GM12878 (cell line): ENCODE data around the gene DCP1B. TPM values are rescaled to one million over a fixed set of nuclear protein-coding genes. Genes with fewer than 3 reads are reported as not detected.

Experiments
- ATAC-seq: fragments of 200-7000 bp; cut with Tn5 transposase; 3 replicates; pipeline ENCODE4 v1.9.1; 2020; ENCODE audit warnings: mild to moderate bottlenecking, moderate library complexity
- BruUV-seq: library from RNA; stranded (reverse); fragments of 400-500 nt; replicated peaks from 2 replicates; lab custom pipeline; 2021; lab: Mats Ljungman, UMichigan
- CTCF ChIA-PET: fragments of 300-600 bp; sonication (Branson Sonifier 250); formaldehyde crosslinking; extraction: SDS; loops from one replicate; lab custom pipeline; 2021; ENCODE audit warnings: inconsistent platforms; lab: Yijun Ruan, JAX
- POLR2A ChIA-PET: fragments of 350-600 bp; formaldehyde crosslinking; extraction: SDS; loops from one replicate; lab custom pipeline; 2021; ENCODE audit warnings: inconsistent platforms; lab: Charles Lee
- RAD21 ChIA-PET: fragments of 300-600 bp; sonication (Branson Sonifier 250); formaldehyde crosslinking; loops from one replicate; lab custom pipeline; 2023; ENCODE audit warnings: antibody characterized with exemption; ENCODE audit not compliant: unreplicated experiment; lab: Charles Lee
- SMC1A ChIA-PET: fragments of 300-600 bp; sonication (Branson Sonifier 250); formaldehyde crosslinking; loops from one replicate; lab custom pipeline; 2023; ENCODE audit not compliant: unreplicated experiment, uncharacterized antibody; lab: Charles Lee
- DNase-seq: peaks from one replicate; pipeline ENCODE4 v3.0.0-alpha.2; 2011; ENCODE audit warnings: low read depth, low spot score
- FAIRE-seq: peaks from 3 replicates; lab custom pipeline; 2011; peaks lifted over from hg19 to GRCh38; lab: Jason Lieb, UNC
- H2AFZ ChIP-seq: 2 replicates; pipeline ENCODE4 v1.6.0; 2011; ENCODE audit warnings: low read depth, low read length, control low read depth; ENCODE audit not compliant: control insufficient read depth
- H3K27ac ChIP-seq: 2 replicates; pipeline ENCODE4 v1.5.1; 2011; ENCODE audit warnings: control low read depth; ENCODE audit not compliant: control insufficient read depth, insufficient read depth
- H3K27me3 ChIP-seq, 2 experiments: replicated peaks in 1 of 2; 2 replicates each; pipeline versions ENCODE4 v1.6.0 to v1.6.1; 2011; ENCODE audit warnings: low read length in 1 of 2; ENCODE audit not compliant: control insufficient read depth in 2 of 2, insufficient read depth in 2 of 2
- H3K36me3 ChIP-seq, 2 experiments: 2 replicates each; pipeline ENCODE4 v1.5.1; 2011; ENCODE audit warnings: low read length in 1 of 2; ENCODE audit not compliant: control insufficient read depth in 2 of 2, insufficient read depth in 2 of 2
- H3K4me1 ChIP-seq: 2 replicates; pipeline ENCODE4 v1.6.1; 2011; ENCODE audit warnings: mild to moderate bottlenecking, low read length, moderate library complexity, mixed read lengths; ENCODE audit not compliant: control insufficient read depth, insufficient read depth
- H3K4me2 ChIP-seq: 2 replicates; pipeline ENCODE4 v1.6.0; 2011; ENCODE audit warnings: control low read depth; ENCODE audit not compliant: control insufficient read depth, insufficient read depth
- H3K4me3 ChIP-seq: fragments of 200-600 bp; sonication (generic); 2 replicates; pipeline ENCODE4 v1.5.1; 2016
- H3K79me2 ChIP-seq: 2 replicates; pipeline ENCODE4 v1.6.0; 2011; ENCODE audit warnings: low read length; ENCODE audit not compliant: control insufficient read depth, insufficient read depth
- H3K9ac ChIP-seq: 2 replicates; pipeline ENCODE4 v1.8.0; 2011; ENCODE audit warnings: low read length, control low read depth, mixed read lengths; ENCODE audit not compliant: control insufficient read depth, insufficient read depth
- H3K9me3 ChIP-seq: replicated peaks from 3 replicates; pipeline ENCODE4 v1.5.1; 2011; ENCODE audit warnings: mild to moderate bottlenecking, low read length; ENCODE audit not compliant: control insufficient read depth, insufficient read depth
- H4K20me1 ChIP-seq: 2 replicates; pipeline ENCODE4 v1.6.0; 2011; ENCODE audit not compliant: control insufficient read depth, insufficient read depth
- HDAC6 ChIP-seq: fragments of 200-600 bp; sonication (generic); IDR thresholded peaks from one replicate; pipeline ENCODE4 v1.8.0; 2017; ENCODE audit warnings: antibody characterized with exemption; ENCODE audit not compliant: unreplicated experiment
- IRF4 ChIP-seq: IDR thresholded peaks from 2 replicates; pipeline ENCODE4 v1.6.1; 2011; ENCODE audit warnings: low read depth, low read length
- POLR2AphosphoS2 ChIP-seq: IDR thresholded peaks from 2 replicates; pipeline ENCODE4 v1.6.1; 2011; ENCODE audit warnings: low read depth, mild to moderate bottlenecking, low read length, improper control_type of control experiment, moderate library complexity
- SREBF2 ChIP-seq: IDR thresholded peaks from 2 replicates; pipeline ENCODE4 v1.6.1; 2012; ENCODE audit warnings: mild to moderate bottlenecking, low read length
- STAT1 ChIP-seq: fragments of 450-650 bp; conservative IDR thresholded peaks from 2 replicates; pipeline ENCODE4 v1.6.1; 2014; ENCODE audit warnings: antibody characterized with exemption, mild to moderate bottlenecking
- TAF1 ChIP-seq: IDR thresholded peaks from 2 replicates; pipeline ENCODE4 v1.6.1; 2011; ENCODE audit warnings: mild to moderate bottlenecking, low read depth, low read length, borderline replicate concordance
- TCF7 ChIP-seq: IDR thresholded peaks from 2 replicates; pipeline ENCODE4 v1.6.1; 2014; ENCODE audit warnings: antibody characterized with exemption, borderline replicate concordance
- YY1 ChIP-seq: IDR thresholded peaks from 2 replicates; pipeline ENCODE4 v1.6.1; 2011; ENCODE audit warnings: low read depth, mild to moderate bottlenecking, low read length
- ZZZ3 ChIP-seq: IDR thresholded peaks from 2 replicates; pipeline ENCODE4 v1.6.1; 2011; ENCODE audit warnings: low read depth; ENCODE audit not compliant: control insufficient read depth, insufficient read length
- WGBS: methylation state at CpG from one replicate; pipeline ENCODE4 v1.1.6; 2016; ENCODE audit warnings: low lambda C conversion rate; ENCODE audit not compliant: insufficient replicate concordance, insufficient coverage; ENCODE audit errors: missing lambda C conversion rate; 5-methylcytosine and 5-hydroxymethylcytosine counted together
- in situ Hi-C: fragments of 300-500 bp; cut with MboI; formaldehyde crosslinking; loops from 9 replicates; pipeline ENCODE4 v1.14.3; 2018; ENCODE audit warnings: mixed read lengths
- intact Hi-C: fragments of 100-400 bp; cut with micrococcal nuclease; formaldehyde crosslinking; loops from one replicate; pipeline ENCODE4 v1.14.2; 2022; ENCODE audit not compliant: unreplicated experiment
- polyA plus RNA-seq, 11 experiments: library from polyadenylated mRNA; depleted of rRNA in 4 of 11; unstranded in 6 of 11; stranded (reverse) in 5 of 11; fragments of >200 nt; fragmentation: Nextera tagmentation in 4 of 11; fragmentation: Illumina TruSeq in 1 of 11; extraction: Ambion mirVana in 4 of 11; extraction: Trizol in 1 of 11; gene quantifications; 1 replicate in 1 of 11; 2 replicates in 10 of 11; pipeline versions ENCODE4 v1.2.1 to v1.2.3, GENCODE V29; 2011 to 2016; ENCODE audit warnings: inconsistent platforms in 2 of 11, missing spikeins in 2 of 11, low read depth in 1 of 11
- total RNA-seq, 4 experiments: library from RNA; depleted of rRNA in 3 of 4; stranded (reverse); fragments of >200 nt in 3 of 4; fragmentation: Illumina TruSeq in 1 of 4; extraction: Trizol in 1 of 4; gene quantifications; 2 replicates each; pipeline versions ENCODE4 v1.2.1 to v1.2.3, GENCODE V29; 2013 to 2021
- TF ChIP-seq, protein P1 (sequence below): fragments of 450-650 bp; IDR thresholded peaks from 2 replicates; pipeline ENCODE4 v1.6.1; 2017; ENCODE audit warnings: antibody characterized with exemption, mild to moderate bottlenecking, moderate library complexity
- TF ChIP-seq, protein P2 (sequence below): IDR thresholded peaks from 2 replicates; pipeline ENCODE4 v1.6.1; 2012; ENCODE audit warnings: low read length, inconsistent platforms

Gene DCP1B
- total and polyA plus RNA-seq, 10 of the 15 experiments (the other 5 are each of a cell fraction or from before 2014, with no cell fraction given): 1.3 to 23.4 (median 15.3) TPM

DNA sequence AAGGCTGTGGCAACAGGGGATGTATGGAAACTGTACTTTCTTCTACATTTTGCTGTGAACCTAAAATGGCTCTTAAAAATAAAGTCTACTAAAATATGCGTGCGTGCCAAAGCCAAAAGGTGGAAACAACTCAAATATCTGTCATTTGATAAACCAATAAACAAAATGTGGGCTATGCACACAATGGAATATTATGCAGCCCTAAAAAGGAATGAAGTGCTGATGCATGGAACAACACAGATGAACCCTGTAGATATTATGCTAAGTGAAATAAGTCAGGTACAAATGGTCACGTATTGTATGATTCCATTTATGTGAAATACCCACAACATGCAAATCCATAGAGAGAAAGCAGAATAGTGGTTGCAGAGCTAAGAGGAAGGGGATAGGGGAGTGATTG lies 93.8 kb downstream of the DCP1B start:
- SMC1A ChIA-PET: no interaction called here
- Histone ChIP-seq H4K20me1 (no peaks in the 10 kb centered on the region), H3K4me1 (no peaks in the 10 kb centered on the region), H3K79me2 (no peaks in the 10 kb centered on the region), H3K27ac (no peak overlapping the region), H3K4me3 (no peak overlapping the region), H3K27me3 (no peaks in the 10 kb centered on the region), H3K9me3 (no peaks in the 10 kb centered on the region; the same call in 2 of the 3 replicates), H3K4me2 (no peak overlapping the region), H2AFZ (no peak overlapping the region), H3K36me3 (no peaks in the 10 kb centered on the region), H3K9ac (no peak overlapping the region)
- BruUV-seq: no TSS peak
- no peak for ATAC-seq
- WGBS: 60% methylated on average over 3 of the region's 3 CpGs
- in situ Hi-C loops (no loop called here), intact Hi-C loops (no loop called here)
- FAIRE-seq: no peak
- CTCF ChIA-PET: interaction anchor here (0.6 kb wide), 1 partner anchor 12 kb away, joined by 3 read pairs; no protein-coding TSS in a partner anchor
- RAD21 ChIA-PET: no interaction called here
- TF ChIP-seq TAF1 (no peak), STAT1 (no peak), SREBF2 (no peak), TCF7 (no peak), POLR2AphosphoS2 (no peak), YY1 (no peak), HDAC6 (no peak), IRF4 (no peak), ZZZ3 (no peak)
- TF ChIP-seq, protein P1, sequence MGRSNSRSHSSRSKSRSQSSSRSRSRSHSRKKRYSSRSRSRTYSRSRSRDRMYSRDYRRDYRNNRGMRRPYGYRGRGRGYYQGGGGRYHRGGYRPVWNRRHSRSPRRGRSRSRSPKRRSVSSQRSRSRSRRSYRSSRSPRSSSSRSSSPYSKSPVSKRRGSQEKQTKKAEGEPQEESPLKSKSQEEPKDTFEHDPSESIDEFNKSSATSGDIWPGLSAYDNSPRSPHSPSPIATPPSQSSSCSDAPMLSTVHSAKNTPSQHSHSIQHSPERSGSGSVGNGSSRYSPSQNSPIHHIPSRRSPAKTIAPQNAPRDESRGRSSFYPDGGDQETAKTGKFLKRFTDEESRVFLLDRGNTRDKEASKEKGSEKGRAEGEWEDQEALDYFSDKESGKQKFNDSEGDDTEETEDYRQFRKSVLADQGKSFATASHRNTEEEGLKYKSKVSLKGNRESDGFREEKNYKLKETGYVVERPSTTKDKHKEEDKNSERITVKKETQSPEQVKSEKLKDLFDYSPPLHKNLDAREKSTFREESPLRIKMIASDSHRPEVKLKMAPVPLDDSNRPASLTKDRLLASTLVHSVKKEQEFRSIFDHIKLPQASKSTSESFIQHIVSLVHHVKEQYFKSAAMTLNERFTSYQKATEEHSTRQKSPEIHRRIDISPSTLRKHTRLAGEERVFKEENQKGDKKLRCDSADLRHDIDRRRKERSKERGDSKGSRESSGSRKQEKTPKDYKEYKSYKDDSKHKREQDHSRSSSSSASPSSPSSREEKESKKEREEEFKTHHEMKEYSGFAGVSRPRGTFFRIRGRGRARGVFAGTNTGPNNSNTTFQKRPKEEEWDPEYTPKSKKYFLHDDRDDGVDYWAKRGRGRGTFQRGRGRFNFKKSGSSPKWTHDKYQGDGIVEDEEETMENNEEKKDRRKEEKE: no peak
- TF ChIP-seq, protein P2, sequence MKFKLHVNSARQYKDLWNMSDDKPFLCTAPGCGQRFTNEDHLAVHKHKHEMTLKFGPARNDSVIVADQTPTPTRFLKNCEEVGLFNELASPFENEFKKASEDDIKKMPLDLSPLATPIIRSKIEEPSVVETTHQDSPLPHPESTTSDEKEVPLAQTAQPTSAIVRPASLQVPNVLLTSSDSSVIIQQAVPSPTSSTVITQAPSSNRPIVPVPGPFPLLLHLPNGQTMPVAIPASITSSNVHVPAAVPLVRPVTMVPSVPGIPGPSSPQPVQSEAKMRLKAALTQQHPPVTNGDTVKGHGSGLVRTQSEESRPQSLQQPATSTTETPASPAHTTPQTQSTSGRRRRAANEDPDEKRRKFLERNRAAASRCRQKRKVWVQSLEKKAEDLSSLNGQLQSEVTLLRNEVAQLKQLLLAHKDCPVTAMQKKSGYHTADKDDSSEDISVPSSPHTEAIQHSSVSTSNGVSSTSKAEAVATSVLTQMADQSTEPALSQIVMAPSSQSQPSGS: no peak
- POLR2A ChIA-PET: no interaction called here
- DNase-seq: no peak
